OCI-LY3 (cell line): ENCODE results near the gene CAMTA1.

Source experiments
- CTCF ChIP-seq: fragments of 200-600, 300-600 bp; sonication (generic); IDR thresholded peaks from 2 replicates; pipeline ENCODE4 v1.5.1; 2014; ENCODE audit warnings: antibody characterized with exemption, low read length, low read depth
- EZH2phosphoT487 ChIP-seq: fragments of 200-600 bp; shearing (Covaris generic); IDR thresholded peaks from 2 replicates; pipeline ENCODE4 v1.6.1; 2018; ENCODE audit warnings: antibody characterized with exemption, mixed run types, low read depth

- TF ChIP-seq CTCF, result no peak
- TF ChIP-seq EZH2phosphoT487, result no peak
These were observed 255.9 kb downstream of the CAMTA1 start for GRCh38 chr1:7040969-7041695.
